Activated CD4-positive, CD25-positive, alpha-beta regulatory T cell treated with anti-CD3 and anti-CD28 coated beads, Interleukin-2, amount 50 U/mL, for 24 hours (primary cell): ENCODE results near the gene SPDYE1.
"Not testable (repeated sequence)": the region's sequence is repeated elsewhere in the genome, so short reads cannot be mapped to it uniquely, and the experiment has no call there.

Experiments
- ATAC-seq, 2 donors: fragments of 150-1000 bp; cut with Tn5 transposase; one replicate each; pipeline ENCODE4 v1.10.0; 2021; ENCODE audit warnings: mild to moderate bottlenecking in 1 of 2, moderate library complexity in 1 of 2

Gene SPDYE1

GRCh38 chr7:43997532-43997931, at the start of gene SPDYE1:
SPDYE1 (plus strand) TSS chr7:43997897; CDS start chr7:43999950, 2,053 bp downstream.
- ATAC-seq, result not testable (repeated sequence)

- ATAC-seq, result no peak
These were observed 45.7 kb upstream of the SPDYE1 start for GRCh38 chr7:43952028-43952427.

- ATAC-seq, result no peak
These were observed 44.6 kb upstream of the SPDYE1 start for GRCh38 chr7:43953071-43953470.

GRCh38 chr7:43954524-43955228, 43.0 kb upstream of the SPDYE1 start:
- peak in 1 of 2 donors; percentile 56 for ATAC-seq

- ATAC-seq, result no peak
These were observed 41.7 kb upstream of the SPDYE1 start for GRCh38 chr7:43956027-43956426.

- no peak for ATAC-seq
These were observed 36.8 kb upstream of the SPDYE1 start for GRCh38 chr7:43960933-43961332.

- ATAC-seq, result not testable (repeated sequence)
These were observed 31.3 kb upstream of the SPDYE1 start for GRCh38 chr7:43966392-43966791.

GRCh38 chr7:43968172-43969040, 29.3 kb upstream of the SPDYE1 start:
- ATAC-seq, result not testable (repeated sequence)

- not testable (repeated sequence) for ATAC-seq
These were observed 28.1 kb upstream of the SPDYE1 start for GRCh38 chr7:43969586-43969985.

- not testable (repeated sequence) for ATAC-seq
These were observed 27.0 kb upstream of the SPDYE1 start for GRCh38 chr7:43970698-43971097.

- ATAC-seq, result not testable (repeated sequence)
These were observed 23.6 kb upstream of the SPDYE1 start for GRCh38 chr7:43974033-43974573.

GRCh38 chr7:43974725-43975482, 22.8 kb upstream of the SPDYE1 start:
- ATAC-seq, result not testable (repeated sequence)

- no peak for ATAC-seq
These were observed 20.2 kb upstream of the SPDYE1 start for GRCh38 chr7:43977525-43977924.

- ATAC-seq, result not testable (repeated sequence)
These were observed 19.6 kb upstream of the SPDYE1 start for GRCh38 chr7:43978102-43978501.

- ATAC-seq, result not testable (repeated sequence)
These were observed 14.8 kb upstream of the SPDYE1 start for GRCh38 chr7:43982848-43983247.

GRCh38 chr7:43983736-43984135, 14.0 kb upstream of the SPDYE1 start:
- not testable (repeated sequence) for ATAC-seq

GRCh38 chr7:43985904-43986864, 11.5 kb upstream of the SPDYE1 start:
- peak; percentile 88 to 90 for ATAC-seq

- ATAC-seq, result not testable (repeated sequence)
These were observed 10.2 kb upstream of the SPDYE1 start for GRCh38 chr7:43987476-43987875.

GRCh38 chr7:43990011-43990585, 7.6 kb upstream of the SPDYE1 start:
- not testable (repeated sequence) for ATAC-seq

- ATAC-seq, result not testable (repeated sequence)
These were observed 6.9 kb upstream of the SPDYE1 start for GRCh38 chr7:43990829-43991228.

- peak in 1 of 2 donors; percentile 61 for ATAC-seq
These were observed 4.8 kb upstream of the SPDYE1 start for GRCh38 chr7:43992896-43993295.
